Right renal cortex interstitium (tissue), 3 donors: Measurements from ENCODE around the gene LGALS12. TPM values are rescaled to one million over a fixed set of nuclear protein-coding genes. Genes with fewer than 3 reads are reported as not detected.
"Not testable (repeated sequence)": the region's sequence is repeated elsewhere in the genome, so short reads cannot be mapped to it uniquely, and the experiment has no call there.

ENCODE experiments used
- DNase-seq, 3 donors: peaks; one replicate each; pipeline ENCODE4 v3.0.0-alpha.2; 2013; ENCODE audit warnings: low read depth in 3 of 3, low spot score in 2 of 3
- polyA plus RNA-seq, 3 donors: library from polyadenylated mRNA; unstranded; fragments of 120-200 nt; gene quantifications; one replicate each; pipeline ENCODE4 v1.2.1, GENCODE V29; 2013; ENCODE audit not compliant: insufficient read length in 3 of 3

Gene LGALS12
- polyA plus RNA-seq, 3 donors, result 0.10 to 0.41 (median 0.12) TPM

DNA sequence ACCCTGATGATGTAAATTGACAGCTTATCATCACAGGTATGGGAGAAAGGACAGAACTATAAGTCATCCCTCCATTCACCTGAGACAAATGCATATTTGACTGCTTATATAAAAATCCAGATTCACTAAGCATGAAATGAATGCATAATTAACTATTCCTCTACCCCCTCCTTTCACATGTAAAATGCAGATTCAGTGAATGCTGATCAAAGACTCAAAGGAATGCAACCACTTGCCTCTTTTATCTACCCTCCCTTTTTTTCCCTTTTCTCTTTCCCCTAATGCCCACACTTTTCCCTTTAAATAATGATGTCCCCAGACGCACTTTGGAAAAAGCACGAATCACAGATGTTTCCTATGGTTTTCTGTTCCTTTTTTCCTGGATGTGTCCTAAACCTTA lies 26.2 kb downstream of the LGALS12 start:
- DNase-seq, result no peak

GRCh38 chr11:63532799-63533475 lies 27.1 kb downstream of the LGALS12 start:
- no peak for DNase-seq

DNA sequence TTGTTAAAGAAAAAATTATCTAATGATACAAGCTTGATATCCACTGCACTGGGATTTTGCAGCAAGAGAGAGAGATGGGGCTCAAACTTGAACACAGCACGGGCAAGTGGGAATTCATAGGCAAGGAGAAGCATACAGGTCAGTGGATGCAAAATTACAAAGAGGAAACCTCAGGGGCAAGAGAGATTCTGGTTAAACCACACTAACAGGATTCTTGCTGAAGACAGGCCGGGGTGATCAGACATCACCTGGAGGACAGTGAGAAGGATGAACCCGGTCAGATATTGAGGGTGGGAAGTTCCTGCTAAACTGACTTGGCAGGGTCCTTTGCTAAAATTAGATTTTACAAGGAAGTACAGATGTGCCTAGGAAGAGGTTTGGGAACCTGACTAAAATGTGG lies 28.2 kb downstream of the LGALS12 start:
- DNase-seq, result no peak

DNA sequence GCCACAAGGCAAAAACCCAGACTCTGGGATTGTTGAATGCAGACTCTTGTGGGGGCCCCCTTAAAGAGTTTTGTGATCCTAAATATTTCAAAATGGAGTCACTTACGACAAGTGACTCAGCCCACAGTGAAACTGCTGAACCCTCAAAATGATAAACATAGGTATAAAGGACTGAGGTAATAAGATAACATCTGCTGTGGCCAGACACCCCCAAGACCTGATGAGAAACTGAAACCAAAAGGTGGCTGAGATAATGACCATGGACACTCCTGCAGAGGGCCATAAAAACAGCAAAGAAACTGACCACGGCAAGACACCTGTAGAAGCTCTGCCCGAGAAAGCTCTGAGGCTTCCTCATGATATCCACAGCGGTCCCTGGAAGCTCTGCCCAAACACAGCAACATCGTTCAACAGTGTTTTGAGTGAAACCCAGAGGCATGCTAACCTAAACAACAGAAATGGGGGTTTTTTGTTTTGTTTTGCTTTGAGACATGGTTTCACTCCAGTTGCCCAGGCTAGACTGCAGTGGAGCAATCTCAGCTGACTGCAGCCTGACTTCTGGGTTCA lies 29.1 kb downstream of the LGALS12 start:
- DNase-seq, result no peak

GRCh38 chr11:63535734-63536133 lies 29.9 kb downstream of the LGALS12 start:
- DNase-seq, result no peak

DNA sequence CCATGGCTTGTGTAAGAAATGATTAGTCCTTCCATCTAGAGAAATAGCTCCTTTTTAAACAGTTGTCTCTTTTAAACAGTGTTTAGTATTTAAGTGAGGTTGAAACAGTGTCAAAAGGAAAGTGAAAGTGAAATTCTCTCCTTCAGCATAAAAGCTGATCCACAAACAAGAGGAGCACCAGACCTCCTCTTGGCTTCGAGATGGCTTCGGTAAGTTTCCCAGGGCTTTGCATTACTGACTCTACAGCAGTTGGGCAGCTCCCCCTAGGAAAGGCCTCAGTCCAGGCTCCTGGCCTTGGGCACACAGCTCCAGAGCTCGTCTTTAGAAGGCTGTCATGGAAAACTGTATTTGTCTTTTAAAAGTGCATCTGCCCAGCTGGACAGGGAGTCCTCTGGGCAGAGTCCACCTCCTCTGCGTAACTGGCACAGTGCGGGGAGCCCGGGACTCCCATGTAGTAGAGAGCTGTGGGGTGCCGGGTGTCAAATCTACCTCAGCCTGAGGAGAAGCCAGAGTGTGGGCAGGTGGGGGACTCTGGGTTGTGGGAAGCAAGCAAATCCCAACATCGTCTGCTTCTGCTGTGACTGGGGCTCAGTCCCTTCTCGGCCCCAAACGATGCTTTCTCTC lies 30.9 kb downstream of the LGALS12 start, which contains the start of gene PLAAT4:
Gene PLAAT4, plus strand, starts transcription at position 140 of the 624 bp plus-strand sequence. Its CDS starts 61 bp downstream, at position 201.
- DNase-seq, result no peak

DNA sequence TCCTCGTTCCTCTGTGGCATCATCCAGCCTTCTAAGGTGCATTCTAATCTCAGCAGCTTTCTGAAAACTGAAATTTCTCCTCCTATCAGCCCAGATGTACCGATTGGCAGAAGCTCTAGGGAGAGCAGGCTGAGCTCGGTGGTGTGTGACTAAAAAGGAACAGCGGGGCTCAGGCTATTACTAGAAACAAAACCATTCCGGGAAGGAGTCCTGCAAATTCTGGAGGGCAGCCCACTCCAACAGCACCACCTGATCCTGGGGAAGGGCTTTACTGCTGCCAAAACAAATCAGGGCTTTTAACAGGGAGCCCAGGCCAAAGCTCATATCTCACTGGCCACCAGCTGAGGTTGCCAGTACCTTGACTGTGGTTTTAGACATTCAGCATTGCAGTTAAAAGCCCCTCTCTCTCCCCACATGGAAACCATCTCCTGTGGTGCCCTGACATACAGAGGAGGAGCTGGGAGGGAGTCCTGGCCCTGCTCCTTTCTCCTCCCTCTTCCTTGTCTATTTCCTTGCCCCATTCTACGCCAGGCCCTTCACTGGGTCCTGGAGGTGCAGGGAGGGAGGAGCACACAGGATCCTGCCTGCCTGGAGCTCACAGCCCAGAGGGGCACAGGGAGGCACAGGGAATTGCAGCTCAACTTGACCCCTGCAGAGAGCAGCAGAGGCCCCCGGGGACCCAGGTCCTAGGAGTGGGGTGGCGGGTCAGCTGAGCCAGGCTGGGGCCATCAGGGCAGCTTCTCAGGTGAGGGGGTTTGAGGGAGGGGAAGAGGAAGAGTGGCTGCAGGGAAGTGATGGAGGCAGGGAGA lies 31.6 kb downstream of the LGALS12 start:
- DNase-seq, result no peak

DNA sequence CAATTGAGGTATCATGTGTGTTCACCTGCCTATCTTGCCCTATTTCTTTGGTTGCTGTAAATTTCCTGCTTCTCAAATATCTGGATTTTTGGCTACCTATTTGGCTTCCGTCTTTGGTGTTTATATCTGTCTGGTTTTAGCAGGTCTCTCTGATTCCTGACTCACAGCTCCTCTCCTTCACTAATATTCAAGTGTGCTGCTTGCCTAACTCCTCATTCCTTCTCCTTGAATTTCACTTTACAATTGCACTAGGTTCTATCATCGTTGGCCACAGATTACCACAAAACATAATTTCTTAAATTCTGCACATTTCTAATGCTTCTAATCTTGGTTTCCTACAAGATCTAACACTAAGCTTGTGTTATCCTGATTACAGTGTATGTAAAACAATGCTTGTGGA lies 36.6 kb downstream of the LGALS12 start:
- not testable (repeated sequence) for DNase-seq

DNA sequence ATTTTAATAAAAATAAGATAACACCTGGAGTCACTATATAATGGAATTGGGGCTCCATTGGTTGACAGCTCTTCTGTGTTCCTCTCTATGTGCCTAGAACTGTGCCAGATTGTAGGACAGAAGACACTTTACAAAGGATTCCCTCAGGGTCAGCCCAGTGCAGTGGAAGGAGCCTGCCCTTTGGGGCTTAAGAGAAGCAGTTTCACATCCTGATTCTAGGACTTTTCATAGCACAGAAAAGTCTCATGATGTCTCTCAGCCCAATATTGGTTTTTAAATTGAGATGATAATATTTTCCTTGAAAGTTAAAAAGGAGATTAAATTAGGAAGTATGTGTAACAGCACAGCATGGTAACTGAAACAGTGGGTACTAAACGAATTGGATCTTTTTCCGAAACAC lies 37.8 kb downstream of the LGALS12 start:
- no peak for DNase-seq

GRCh38 chr11:63547061-63547460 lies 41.2 kb downstream of the LGALS12 start:
- no peak for DNase-seq

- DNase-seq, result no peak
Observed at GRCh38 chr11:63548178-63548577, 42.3 kb downstream of the LGALS12 start.

DNA sequence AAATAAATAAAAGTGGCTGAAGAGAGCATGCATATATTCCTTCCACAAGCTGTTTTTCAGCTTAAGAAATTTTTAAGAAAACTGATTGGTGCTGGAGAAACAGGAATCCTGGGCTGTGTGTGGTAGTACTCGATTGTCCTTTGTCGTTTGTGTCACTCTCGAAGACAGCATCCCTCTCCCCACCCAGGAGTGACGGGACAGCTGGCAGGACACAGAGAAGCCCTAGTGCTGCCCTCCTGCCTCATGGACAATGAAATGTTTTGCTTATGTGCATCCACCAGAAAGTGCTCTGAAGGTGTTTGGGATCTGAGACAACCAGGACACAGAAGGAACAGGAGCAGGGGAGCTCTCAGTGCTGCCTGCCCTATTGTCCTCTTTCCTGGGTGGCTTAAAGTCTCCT lies 43.5 kb downstream of the LGALS12 start:
- no peak for DNase-seq

GRCh38 chr11:63550156-63550700 lies 44.3 kb downstream of the LGALS12 start:
- not testable (repeated sequence) for DNase-seq

- no peak for DNase-seq
Observed at GRCh38 chr11:63551091-63551888, 45.4 kb downstream of the LGALS12 start.

GRCh38 chr11:63551889-63552266 lies 46.0 kb downstream of the LGALS12 start:
- no peak for DNase-seq

- no peak for DNase-seq
Observed at GRCh38 chr11:63552921-63553320, 47.0 kb downstream of the LGALS12 start.

DNA sequence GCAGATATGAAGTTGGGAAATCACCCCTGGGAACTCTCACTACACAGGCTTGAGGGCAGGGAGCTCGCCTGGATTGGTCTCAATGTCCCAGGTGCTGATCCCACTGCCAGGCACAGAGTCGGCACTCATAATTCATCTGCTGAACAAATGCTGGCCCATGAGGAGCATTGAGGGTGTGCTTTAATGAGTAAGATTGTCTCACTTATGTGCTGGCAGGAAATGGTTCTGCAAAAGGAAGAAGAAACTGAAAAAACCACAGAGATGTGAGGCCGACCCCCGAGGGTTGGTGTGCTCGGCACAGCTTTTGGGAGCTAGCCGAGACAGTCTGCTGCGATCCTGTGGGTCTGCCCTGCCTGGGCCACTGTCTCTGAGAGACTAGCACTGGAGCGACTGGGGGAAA lies 47.9 kb downstream of the LGALS12 start:
- DNase-seq, result no peak

DNA sequence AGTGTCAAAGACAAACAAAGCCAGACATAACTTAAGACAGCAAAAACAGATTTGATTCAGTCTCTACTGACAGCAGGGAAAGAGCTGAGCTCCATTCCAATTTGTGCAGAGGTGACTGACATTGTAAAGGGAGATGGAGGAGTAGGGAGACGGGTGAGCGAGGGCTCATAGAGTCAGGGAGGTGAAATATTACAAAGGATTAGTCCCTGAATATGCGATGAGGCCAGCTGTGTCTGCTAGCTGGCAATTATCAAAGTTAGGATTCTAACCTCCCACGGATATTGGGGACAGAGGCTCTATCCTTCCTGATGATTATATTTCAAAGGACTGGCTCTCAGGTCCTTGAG lies 49.0 kb downstream of the LGALS12 start:
- DNase-seq, result no peak

DNA sequence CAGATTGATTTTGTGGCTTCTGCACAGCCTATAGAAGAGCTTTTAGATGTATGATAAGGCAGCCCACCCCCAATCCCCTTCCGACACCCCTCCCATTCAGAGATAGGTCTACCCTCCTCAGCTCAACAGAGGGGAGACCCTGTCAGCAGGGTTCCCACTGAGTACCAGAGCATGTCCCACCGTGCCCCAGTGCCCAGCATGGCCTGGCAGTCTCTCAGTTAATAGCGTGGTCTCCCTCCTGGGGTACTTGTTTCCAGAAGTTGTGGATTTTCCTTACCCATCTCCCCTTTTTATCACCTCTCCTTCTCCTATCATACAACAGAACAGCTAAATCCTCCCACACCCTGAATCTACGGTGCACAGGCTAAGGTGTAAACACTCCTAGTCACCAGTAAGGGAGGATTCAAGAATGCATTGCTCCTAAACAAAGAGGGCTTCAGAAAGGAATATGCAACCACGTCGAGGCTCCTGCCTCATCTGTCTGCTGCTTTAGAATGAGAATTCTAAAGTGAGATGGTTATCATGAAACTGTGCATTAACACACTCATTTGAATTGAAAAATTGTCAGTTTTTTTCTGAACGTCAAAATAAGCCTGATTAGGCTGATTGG lies 50.6 kb downstream of the LGALS12 start:
- no peak for DNase-seq

DNA sequence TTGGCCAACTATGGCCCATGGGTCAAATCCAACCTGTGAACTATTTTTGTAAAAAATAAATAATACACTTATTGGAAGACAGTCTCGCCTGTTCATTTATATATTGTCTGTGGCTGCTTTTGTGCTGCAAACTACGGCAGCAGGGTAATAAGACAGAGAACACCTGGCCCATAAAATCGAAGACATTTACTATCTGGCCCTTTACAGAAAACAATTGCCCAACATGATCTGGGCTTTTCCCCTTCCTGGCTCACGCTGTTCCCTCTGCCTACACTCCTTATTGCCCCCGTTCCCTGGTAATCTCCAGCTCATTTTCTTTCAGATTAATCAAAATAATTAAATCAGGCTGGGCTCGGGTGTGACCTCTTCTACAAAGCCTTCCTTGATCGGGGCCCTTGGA lies 51.7 kb downstream of the LGALS12 start:
- DNase-seq, result no peak
